SK-N-SH (cell line): ENCODE results near the gene DLG2.

Source experiments
- CTCF ChIP-seq: fragments of 200-600 bp; sonication (generic); IDR thresholded peaks from 2 replicates; pipeline ENCODE4 v1.6.1; 2017; ENCODE audit warnings: antibody characterized with exemption, mild to moderate bottlenecking, moderate library complexity
- ELF1 ChIP-seq: IDR thresholded peaks from 2 replicates; pipeline ENCODE4 v1.4.0; 2012
- FOXM1 ChIP-seq: IDR thresholded peaks from 2 replicates; pipeline ENCODE4 v1.4.0; 2012; ENCODE audit warnings: low read depth, mild to moderate bottlenecking
- JUND ChIP-seq: IDR thresholded peaks from 2 replicates; pipeline ENCODE4 v1.4.0; 2012
- POLR2AphosphoS5 ChIP-seq: IDR thresholded peaks from 2 replicates; pipeline ENCODE4 v1.6.1; 2012; ENCODE audit warnings: low read depth, low read length
- RAD21 ChIP-seq: IDR thresholded peaks from 2 replicates; pipeline ENCODE4 v1.6.1; 2012; ENCODE audit warnings: mild to moderate bottlenecking, low read length
- REST ChIP-seq: IDR thresholded peaks from 2 replicates; pipeline ENCODE4 v1.6.1; 2012; ENCODE audit warnings: mild to moderate bottlenecking, low read depth, low read length, moderate library complexity
- RFX5 ChIP-seq: IDR thresholded peaks from 2 replicates; pipeline ENCODE4 v1.6.1; 2012; ENCODE audit warnings: mild to moderate bottlenecking, improper control_type of control experiment, low read length
- TAF1 ChIP-seq: IDR thresholded peaks from 2 replicates; pipeline ENCODE4 v1.6.1; 2012; ENCODE audit warnings: low read depth, mild to moderate bottlenecking, low read length, moderate library complexity, borderline replicate concordance
- TF ChIP-seq, protein P1 (sequence below): IDR thresholded peaks from 2 replicates; pipeline ENCODE4 v1.4.0; 2012; ENCODE audit warnings: low read depth
- TF ChIP-seq, protein P2 (sequence below): IDR thresholded peaks from 2 replicates; pipeline ENCODE4 v1.4.0; 2012; ENCODE audit warnings: low read depth, borderline replicate concordance

DNA sequence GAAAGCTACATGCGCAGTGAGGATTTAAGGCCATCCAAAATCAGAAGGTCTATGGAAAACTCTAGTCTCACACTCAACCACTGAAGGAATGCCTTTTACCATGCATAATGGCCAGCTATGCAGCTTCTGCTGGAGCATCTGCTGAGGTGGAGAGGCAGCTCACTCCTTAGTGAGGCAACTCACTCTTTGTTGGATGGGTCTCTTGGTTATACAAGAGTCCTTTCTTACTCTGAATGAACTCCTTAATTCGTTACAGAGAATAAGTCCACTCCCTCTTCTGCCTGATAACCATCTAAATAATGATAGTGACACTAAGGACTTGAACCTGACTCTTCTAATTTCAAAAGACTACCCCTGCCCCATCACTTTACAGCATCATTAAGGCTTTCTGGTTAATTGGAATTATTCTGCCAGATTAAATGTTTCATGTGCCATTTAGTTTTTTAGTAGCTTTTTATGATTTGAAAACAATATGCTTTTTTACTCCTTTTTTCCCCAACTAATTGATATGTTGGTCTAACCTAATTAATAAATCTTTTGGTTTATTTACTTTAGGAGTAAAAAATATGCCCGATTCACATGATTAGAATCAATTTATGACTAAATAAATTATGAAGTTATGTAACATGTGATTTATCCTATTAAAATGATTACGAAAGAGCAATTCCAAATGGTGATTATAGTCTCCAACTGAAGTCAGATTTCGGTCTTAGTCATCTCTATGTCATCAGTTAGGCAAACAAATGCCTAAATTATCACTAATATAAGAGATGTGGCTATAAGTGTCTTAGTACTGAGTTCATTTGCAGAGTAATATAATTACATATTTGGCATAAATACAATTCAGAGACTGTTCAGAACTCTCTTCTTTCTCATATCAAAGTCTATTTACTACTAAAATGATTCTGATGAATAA is 2054.3 kb downstream of the DLG2 start:
- no peak for TF ChIP-seq CTCF
- TF ChIP-seq RAD21 = no peak
- TF ChIP-seq, protein P1, sequence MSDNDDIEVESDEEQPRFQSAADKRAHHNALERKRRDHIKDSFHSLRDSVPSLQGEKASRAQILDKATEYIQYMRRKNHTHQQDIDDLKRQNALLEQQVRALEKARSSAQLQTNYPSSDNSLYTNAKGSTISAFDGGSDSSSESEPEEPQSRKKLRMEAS = no peak
- TF ChIP-seq, protein P2, sequence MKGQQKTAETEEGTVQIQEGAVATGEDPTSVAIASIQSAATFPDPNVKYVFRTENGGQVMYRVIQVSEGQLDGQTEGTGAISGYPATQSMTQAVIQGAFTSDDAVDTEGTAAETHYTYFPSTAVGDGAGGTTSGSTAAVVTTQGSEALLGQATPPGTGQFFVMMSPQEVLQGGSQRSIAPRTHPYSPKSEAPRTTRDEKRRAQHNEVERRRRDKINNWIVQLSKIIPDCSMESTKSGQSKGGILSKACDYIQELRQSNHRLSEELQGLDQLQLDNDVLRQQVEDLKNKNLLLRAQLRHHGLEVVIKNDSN = no peak
- TF ChIP-seq RFX5 = no peak
- TF ChIP-seq JUND = 0 out of 2 replicates have a peak, but pooled peaks have one; percentile 5
- TF ChIP-seq FOXM1 = no peak
- no peak for TF ChIP-seq POLR2AphosphoS5
- no peak for TF ChIP-seq TAF1
- no peak for TF ChIP-seq ELF1
- no peak for TF ChIP-seq REST
